H9 (cell line): ENCODE results near the gene UBN1. TPM values are rescaled to one million over a fixed set of nuclear protein-coding genes. Genes with fewer than 3 reads are reported as not detected.

Experiments used
- DNase-seq: peaks from one replicate; pipeline ENCODE4 v3.0.0-alpha.2; 2017
- H2AFZ ChIP-seq: one replicate; pipeline ENCODE4 v1.6.1; 2013; ENCODE audit warnings: mild to moderate bottlenecking, low read length, control low read depth, moderate library complexity
- H2AK5ac ChIP-seq: 2 replicates; pipeline ENCODE4 v1.6.1; 2013; ENCODE audit warnings: low read length, control low read depth, mixed read lengths; ENCODE audit not compliant: insufficient read length
- H2BK120ac ChIP-seq: one replicate; pipeline ENCODE4 v1.6.1; 2013; ENCODE audit warnings: low read depth, mild to moderate bottlenecking, low read length, control low read depth, inconsistent platforms; ENCODE audit not compliant: poor library complexity, severe bottlenecking
- H2BK12ac ChIP-seq: 2 replicates; pipeline ENCODE4 v1.6.1; 2013; ENCODE audit warnings: low read length, control low read depth, mixed read lengths, low read depth; ENCODE audit not compliant: insufficient read length
- H2BK15ac ChIP-seq: 2 replicates; pipeline ENCODE4 v1.6.1; 2013; ENCODE audit warnings: low read depth, low read length, control low read depth
- H2BK20ac ChIP-seq: one replicate; pipeline ENCODE4 v1.6.1; 2013; ENCODE audit warnings: low read depth, mild to moderate bottlenecking, low read length, control low read depth, inconsistent platforms; ENCODE audit not compliant: poor library complexity, severe bottlenecking
- H2BK5ac ChIP-seq: 2 replicates; pipeline ENCODE4 v1.6.1; 2013; ENCODE audit warnings: low read length, control low read depth, mixed read lengths; ENCODE audit not compliant: insufficient read length
- H3K14ac ChIP-seq: 2 replicates; pipeline ENCODE4 v1.6.1; 2013; ENCODE audit warnings: low read length, control low read depth; ENCODE audit not compliant: insufficient read depth
- H3K18ac ChIP-seq: 2 replicates; pipeline ENCODE4 v1.6.1; 2013; ENCODE audit warnings: low read depth, mild to moderate bottlenecking, mixed read lengths, low read length, control low read depth; ENCODE audit not compliant: insufficient read length
- H3K23ac ChIP-seq: 2 replicates; pipeline ENCODE4 v1.6.1; 2013; ENCODE audit warnings: low read length, control low read depth, mixed read lengths, low read depth; ENCODE audit not compliant: insufficient read length
- H3K23me2 ChIP-seq: 2 replicates; pipeline ENCODE4 v1.6.1; 2013; ENCODE audit warnings: low read depth, mild to moderate bottlenecking, mixed read lengths, low read length, control low read depth; ENCODE audit not compliant: insufficient read length, poor library complexity, severe bottlenecking
- H3K27ac ChIP-seq: 2 replicates; pipeline ENCODE4 v1.5.1; 2013; ENCODE audit warnings: low read length, control low read depth, mixed read lengths, low read depth; ENCODE audit not compliant: insufficient read length
- H3K27me3 ChIP-seq: 2 replicates; pipeline ENCODE4 v1.6.1; 2013; ENCODE audit warnings: low read length, control low read depth, inconsistent platforms; ENCODE audit not compliant: insufficient read depth
- H3K4ac ChIP-seq: 2 replicates; pipeline ENCODE4 v1.6.1; 2013; ENCODE audit warnings: low read depth, mild to moderate bottlenecking, control low read depth, inconsistent platforms, low read length, moderate library complexity
- H3K4me1 ChIP-seq: 2 replicates; pipeline ENCODE4 v1.6.1; 2013; ENCODE audit warnings: low read length, control low read depth, inconsistent platforms; ENCODE audit not compliant: insufficient read depth
- H3K4me2 ChIP-seq: 2 replicates; pipeline ENCODE4 v1.6.1; 2013; ENCODE audit warnings: low read length, control low read depth, mixed read lengths; ENCODE audit not compliant: insufficient read length, insufficient read depth
- H3K56ac ChIP-seq: 2 replicates; pipeline ENCODE4 v1.6.1; 2013; ENCODE audit warnings: low read depth, mild to moderate bottlenecking, mixed read lengths, low read length, control low read depth; ENCODE audit not compliant: insufficient read length
- H3K79me1 ChIP-seq: 2 replicates; pipeline ENCODE4 v1.6.1; 2013; ENCODE audit warnings: low read depth, mild to moderate bottlenecking, moderate library complexity, low read length, control low read depth, inconsistent platforms; ENCODE audit not compliant: insufficient read depth, poor library complexity, severe bottlenecking
- H3K79me2 ChIP-seq: 2 replicates; pipeline ENCODE4 v1.6.1; 2013; ENCODE audit warnings: low read length, control low read depth, inconsistent platforms; ENCODE audit not compliant: insufficient read depth
- H3K9ac ChIP-seq: 2 replicates; pipeline ENCODE4 v1.6.1; 2013; ENCODE audit warnings: low read length, control low read depth, mixed read lengths; ENCODE audit not compliant: insufficient read length; ENCODE audit errors: extremely low read depth
- H3K9me3 ChIP-seq: one replicate; pipeline ENCODE4 v1.6.1; 2013; ENCODE audit warnings: low read depth, low read length, inconsistent platforms; ENCODE audit not compliant: control insufficient read depth
- H3T11ph ChIP-seq: one replicate; pipeline ENCODE4 v1.6.1; 2013; ENCODE audit warnings: mild to moderate bottlenecking, low read length, control low read depth, inconsistent platforms
- H4K20me1 ChIP-seq: one replicate; pipeline ENCODE4 v1.6.1; 2013; ENCODE audit not compliant: control insufficient read depth, insufficient read length, insufficient read depth
- H4K5ac ChIP-seq: 2 replicates; pipeline ENCODE4 v1.6.1; 2013; ENCODE audit warnings: low read depth, mild to moderate bottlenecking, mixed read lengths, low read length, control low read depth; ENCODE audit not compliant: insufficient read length
- H4K8ac ChIP-seq: replicated peaks from 2 replicates; pipeline ENCODE4 v1.6.1; 2013; ENCODE audit warnings: low read length, control low read depth, mixed read lengths, low read depth; ENCODE audit not compliant: insufficient read length
- H4K91ac ChIP-seq: 2 replicates; pipeline ENCODE4 v1.6.1; 2013; ENCODE audit warnings: low read depth, mild to moderate bottlenecking, moderate library complexity, mixed read lengths, low read length, control low read depth; ENCODE audit not compliant: insufficient read length
- H3K27ac Mint-ChIP-seq, 3 experiments: 2 replicates in 2 of 3; 3 replicates in 1 of 3; pipeline ENCODE4 v1.8.0; 2020 to 2021; ENCODE audit warnings: mixed read lengths in 3 of 3, mild to moderate bottlenecking in 1 of 3, moderate library complexity in 1 of 3
- H3K27me3 Mint-ChIP-seq: 2 replicates; pipeline ENCODE4 v1.8.0; 2021; ENCODE audit warnings: low read depth, mild to moderate bottlenecking, moderate library complexity, mixed read lengths
- H3K36me3 Mint-ChIP-seq, 3 experiments: 2 replicates in 2 of 3; 3 replicates in 1 of 3; pipeline ENCODE4 v1.8.0; 2020 to 2021; ENCODE audit warnings: low read depth in 3 of 3, mixed read lengths in 3 of 3; ENCODE audit not compliant: insufficient read depth in 1 of 3
- H3K4me1 Mint-ChIP-seq, 2 experiments: 2 replicates each; pipeline ENCODE4 v1.8.0; 2020; ENCODE audit warnings: mixed read lengths in 2 of 2
- H3K4me3 Mint-ChIP-seq, 2 experiments: 2 replicates in 1 of 2; 3 replicates in 1 of 2; pipeline ENCODE4 v1.8.0; 2020 to 2021; ENCODE audit warnings: mild to moderate bottlenecking in 2 of 2, mixed read lengths in 2 of 2, moderate library complexity in 1 of 2
- H3K9me3 Mint-ChIP-seq, 2 experiments: 2 replicates in 1 of 2; 3 replicates in 1 of 2; pipeline ENCODE4 v1.8.0; 2020; ENCODE audit warnings: mild to moderate bottlenecking in 2 of 2, mixed read lengths in 2 of 2, moderate library complexity in 1 of 2
- WGBS: extraction: QIAGEN DNeasy Blood & Tissue Kit; methylation state at CpG from one replicate; pipeline ENCODE4 v1.1.7; 2013; ENCODE audit warnings: missing lambda C conversion rate, low lambda C conversion rate, mixed read lengths; ENCODE audit not compliant: insufficient read length; ENCODE audit errors: extremely low coverage; 5-methylcytosine and 5-hydroxymethylcytosine counted together
- total RNA-seq: library from RNA; stranded (reverse); gene quantifications from 2 replicates; pipeline ENCODE4 v1.2.1, GENCODE V29; 2021
- TF ChIP-seq, protein P1 (sequence below): fragments of 200-600 bp; sonication (generic); conservative IDR thresholded peaks from 3 replicates; pipeline ENCODE4 v1.8.0; 2021; ENCODE audit warnings: antibody characterized with exemption, mild to moderate bottlenecking

Gene UBN1
- total RNA-seq, 1 experiment from 2014 or later: 55.2 TPM

GRCh38 chr16:4904108-4904941, 57.0 kb downstream of the UBN1 start:
- no peaks in the 10 kb centered on the region for H3K79me2 ChIP-seq
- no peak overlapping the region for H3T11ph ChIP-seq

More at GRCh38 chr16:4904108-4904941, 57.0 kb downstream of the UBN1 start:
- WGBS: no CpG with 5 or more reads among the region's 16 CpGs
- H3K4ac ChIP-seq: no peak overlapping the region
- H2BK120ac ChIP-seq: no peak overlapping the region
- H2BK15ac ChIP-seq: no peak overlapping the region
- H3K23me2 ChIP-seq: no peaks in the 10 kb centered on the region
- H3K27ac Mint-ChIP-seq: peak overlapping the region in 1 of 3 experiments; percentile 56; a peak in 1 of 7 replicates
- no peaks in the 10 kb centered on the region for H3K4me1 ChIP-seq
- no peak overlapping the region for H4K8ac ChIP-seq
- no peak overlapping the region for H3K27ac ChIP-seq
- H3K9me3 ChIP-seq: no peaks in the 10 kb centered on the region
- no peaks in the 10 kb centered on the region for H3K9me3 Mint-ChIP-seq
- H2BK5ac ChIP-seq: no peak overlapping the region
- no peak overlapping the region for H3K23ac ChIP-seq
- no peak overlapping the region for H2BK20ac ChIP-seq
- no peaks in the 10 kb centered on the region for H3K27me3 ChIP-seq
- no peak overlapping the region for H3K14ac ChIP-seq
- no peak overlapping the region for H3K9ac ChIP-seq
- no peaks in the 10 kb centered on the region for H3K4me1 Mint-ChIP-seq
- no peak overlapping the region for H3K18ac ChIP-seq
- TF ChIP-seq, protein P1, sequence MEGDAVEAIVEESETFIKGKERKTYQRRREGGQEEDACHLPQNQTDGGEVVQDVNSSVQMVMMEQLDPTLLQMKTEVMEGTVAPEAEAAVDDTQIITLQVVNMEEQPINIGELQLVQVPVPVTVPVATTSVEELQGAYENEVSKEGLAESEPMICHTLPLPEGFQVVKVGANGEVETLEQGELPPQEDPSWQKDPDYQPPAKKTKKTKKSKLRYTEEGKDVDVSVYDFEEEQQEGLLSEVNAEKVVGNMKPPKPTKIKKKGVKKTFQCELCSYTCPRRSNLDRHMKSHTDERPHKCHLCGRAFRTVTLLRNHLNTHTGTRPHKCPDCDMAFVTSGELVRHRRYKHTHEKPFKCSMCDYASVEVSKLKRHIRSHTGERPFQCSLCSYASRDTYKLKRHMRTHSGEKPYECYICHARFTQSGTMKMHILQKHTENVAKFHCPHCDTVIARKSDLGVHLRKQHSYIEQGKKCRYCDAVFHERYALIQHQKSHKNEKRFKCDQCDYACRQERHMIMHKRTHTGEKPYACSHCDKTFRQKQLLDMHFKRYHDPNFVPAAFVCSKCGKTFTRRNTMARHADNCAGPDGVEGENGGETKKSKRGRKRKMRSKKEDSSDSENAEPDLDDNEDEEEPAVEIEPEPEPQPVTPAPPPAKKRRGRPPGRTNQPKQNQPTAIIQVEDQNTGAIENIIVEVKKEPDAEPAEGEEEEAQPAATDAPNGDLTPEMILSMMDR: no peak
- H3K56ac ChIP-seq: no peak overlapping the region
- no peak overlapping the region for H3K4me3 Mint-ChIP-seq
- peaks cover 1% of the 10 kb centered on the region; the same call in 1 of the 2 replicates for H3K27me3 Mint-ChIP-seq
- no peaks in the 10 kb centered on the region for H3K79me1 ChIP-seq
- H3K36me3 Mint-ChIP-seq: peaks cover 0 to 18% (median 6%) of the 10 kb centered on the region in 3 experiments; a peak in 4 of 7 replicates
- H3K4me2 ChIP-seq: no peak overlapping the region
- no peak overlapping the region for H4K91ac ChIP-seq
- no peak overlapping the region for H2BK12ac ChIP-seq
- no peak overlapping the region for H2AK5ac ChIP-seq
- H4K5ac ChIP-seq: no peak overlapping the region
- no peak for DNase-seq
- H2AFZ ChIP-seq: no peak overlapping the region
- no peaks in the 10 kb centered on the region for H4K20me1 ChIP-seq
